SHP77 (cell line): ENCODE measurements around the gene P3H4.

ENCODE experiments used
- DNase-seq, 2 experiments: peaks; one replicate each; lab custom pipeline; 2025; lab: John Stamatoyannopoulos, UW

The P3H4 gene

GRCh38 chr17:41772218-41772585 lies 39.5 kb downstream of the P3H4 start:
- no peak for DNase-seq

- no peak for DNase-seq
Measured at GRCh38 chr17:41771389-41772206, 40.2 kb downstream of the P3H4 start.

- DNase-seq: no peak
Measured at GRCh38 chr17:41769985-41770384, 41.8 kb downstream of the P3H4 start.

DNA sequence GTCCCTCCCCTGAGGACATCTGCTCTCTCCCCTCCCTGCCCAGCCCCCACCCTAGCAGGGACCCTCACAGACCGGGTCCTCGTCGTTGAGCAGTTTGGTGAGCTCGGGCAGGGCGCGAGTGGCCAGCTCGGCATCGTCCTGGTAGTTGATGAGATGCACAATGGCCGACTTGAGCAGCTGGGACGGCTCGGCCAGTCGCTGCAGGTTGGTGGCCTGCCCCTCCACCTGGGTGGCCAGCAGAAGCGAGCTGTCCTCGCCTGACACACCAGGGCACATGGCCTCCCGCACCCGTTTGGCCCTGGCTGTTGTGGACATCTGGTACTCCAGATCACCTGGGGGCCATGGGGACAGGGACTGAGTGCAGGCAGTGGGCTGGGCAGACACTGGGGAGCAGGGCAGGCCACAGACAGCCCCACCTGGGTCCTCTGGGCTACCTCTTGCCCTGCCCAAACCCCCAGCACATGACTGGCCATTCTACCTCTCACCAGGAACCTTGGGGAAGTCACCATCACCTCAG lies 42.3 kb downstream of the P3H4 start:
- DNase-seq: no peak

DNA sequence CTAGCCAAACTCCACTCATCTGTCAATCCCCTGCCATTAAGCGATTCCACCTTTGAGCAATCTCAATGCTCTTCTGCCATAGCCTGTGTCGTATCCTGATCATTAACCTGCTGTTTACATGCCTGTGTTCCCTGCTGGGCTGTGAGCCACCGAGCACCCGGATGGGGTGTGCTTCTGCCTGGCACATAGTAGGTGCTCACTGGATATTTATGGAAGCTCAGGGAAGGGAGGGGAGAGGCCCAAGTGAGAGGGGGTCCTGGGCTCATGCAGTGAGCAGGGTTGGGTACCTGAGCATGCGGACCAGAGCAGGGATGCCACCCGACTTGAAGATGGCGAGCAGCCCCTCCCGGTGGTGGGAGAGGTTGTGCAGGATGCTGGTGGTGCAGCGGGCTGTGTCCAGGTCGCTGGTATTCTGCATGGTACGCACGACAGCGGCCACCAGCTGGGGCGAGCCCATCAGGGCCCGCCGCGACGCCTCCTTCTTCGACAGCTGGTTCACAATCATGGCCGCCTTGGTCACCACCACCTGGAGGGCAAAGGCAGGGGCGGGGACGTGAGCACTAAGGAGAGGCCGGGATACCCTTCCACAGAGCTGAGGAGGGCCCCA lies 43.0 kb downstream of the P3H4 start:
- DNase-seq: no peak

DNA sequence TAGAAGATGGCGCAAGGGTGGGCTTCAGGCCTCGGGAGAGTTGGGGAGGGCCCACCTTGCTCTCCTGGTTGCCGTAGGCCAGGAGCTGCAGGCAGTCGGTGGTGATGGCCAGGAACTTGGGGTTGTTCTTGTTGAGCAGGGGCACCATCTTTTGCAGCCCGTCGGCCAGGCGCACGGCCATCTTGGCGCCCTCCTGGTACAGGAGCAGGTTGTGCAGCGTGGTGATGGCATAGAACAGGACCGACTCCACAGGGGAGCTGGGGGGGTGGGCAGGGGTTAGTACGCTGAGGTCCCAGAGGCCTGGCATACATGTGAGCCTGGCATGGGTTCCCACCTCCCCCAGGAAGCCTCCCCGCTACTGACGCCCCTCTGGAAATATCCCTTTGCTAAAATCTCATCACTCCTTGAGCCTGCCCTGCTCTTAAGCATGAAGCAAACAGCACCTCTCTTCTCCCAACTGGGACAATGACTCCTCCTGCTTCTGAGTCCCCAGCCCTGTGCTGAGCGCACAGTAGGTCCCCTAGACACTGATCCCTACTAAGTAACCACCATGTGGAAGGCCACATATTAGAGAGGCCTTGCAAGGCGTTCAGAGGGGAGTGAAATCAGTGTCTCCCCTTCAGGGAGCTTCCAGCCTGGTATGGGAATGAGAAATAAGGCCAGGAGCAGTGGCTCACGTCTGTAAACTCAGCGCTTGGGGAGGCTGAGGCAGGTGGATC lies 44.3 kb downstream of the P3H4 start:
- DNase-seq: no peak

- no peak for DNase-seq
Measured at GRCh38 chr17:41766135-41766534, 45.6 kb downstream of the P3H4 start.

DNA sequence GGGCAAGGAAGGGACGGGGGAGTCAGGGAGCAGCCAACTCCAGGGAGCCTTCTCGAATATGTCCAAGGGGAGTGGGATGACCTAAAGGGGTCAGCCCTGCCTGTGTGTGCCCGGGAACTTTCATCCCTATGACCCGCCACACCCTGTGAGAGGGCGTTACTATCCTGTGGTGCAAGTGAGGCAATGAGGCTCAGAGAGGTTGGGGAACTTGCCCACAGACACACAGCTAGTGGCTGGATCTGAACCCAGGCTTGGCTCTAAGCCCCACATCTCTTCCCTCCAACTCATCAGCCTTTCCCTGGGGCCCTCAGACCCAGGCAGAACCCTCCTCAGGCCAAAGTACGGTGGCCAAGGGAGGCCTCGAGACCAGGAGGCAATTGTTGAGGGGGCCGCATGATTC lies 48.4 kb downstream of the P3H4 start:
- DNase-seq: no peak

DNA sequence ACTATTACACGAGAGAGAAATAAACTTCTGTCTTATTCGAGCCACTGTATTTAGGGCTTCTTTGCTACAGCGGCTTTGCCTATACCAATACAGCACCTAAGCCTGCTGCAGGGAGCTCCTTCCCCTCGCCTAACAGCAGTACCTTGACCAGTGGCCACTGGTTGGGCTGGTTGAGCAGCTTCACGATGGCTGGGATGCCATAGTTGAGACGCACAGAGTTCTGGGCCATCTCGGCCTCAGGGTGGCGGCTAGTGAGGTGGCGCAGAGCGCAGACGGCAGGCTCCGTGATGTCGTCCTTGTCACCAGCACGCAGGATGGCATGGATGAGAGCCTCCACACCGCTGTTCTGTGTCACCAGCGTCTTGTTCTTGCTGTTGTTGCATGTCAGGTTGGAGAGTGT lies 48.9 kb downstream of the P3H4 start:
- no peak for DNase-seq

DNA sequence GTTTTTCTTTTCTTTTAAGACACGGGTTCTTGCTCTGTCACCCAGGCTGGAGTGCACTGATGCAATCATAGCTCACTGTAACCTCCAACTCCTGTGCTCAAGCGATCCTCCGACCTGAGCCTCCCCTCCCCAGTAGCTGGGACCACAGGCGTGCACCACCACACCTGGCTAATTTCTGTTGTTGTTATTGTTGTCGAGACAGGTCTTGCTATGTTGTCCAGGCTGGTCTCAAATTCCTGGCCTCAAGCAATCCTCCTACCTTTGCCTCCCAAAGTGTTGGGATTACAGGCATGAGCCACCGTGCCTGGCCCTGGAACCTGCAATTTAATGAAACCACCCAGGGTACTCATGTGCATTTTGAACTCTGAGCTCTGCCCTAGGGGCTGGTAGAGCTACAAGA lies 49.4 kb downstream of the P3H4 start:
- DNase-seq: no peak

GRCh38 chr17:41760878-41761277 lies 50.9 kb downstream of the P3H4 start:
- no peak for DNase-seq

DNA sequence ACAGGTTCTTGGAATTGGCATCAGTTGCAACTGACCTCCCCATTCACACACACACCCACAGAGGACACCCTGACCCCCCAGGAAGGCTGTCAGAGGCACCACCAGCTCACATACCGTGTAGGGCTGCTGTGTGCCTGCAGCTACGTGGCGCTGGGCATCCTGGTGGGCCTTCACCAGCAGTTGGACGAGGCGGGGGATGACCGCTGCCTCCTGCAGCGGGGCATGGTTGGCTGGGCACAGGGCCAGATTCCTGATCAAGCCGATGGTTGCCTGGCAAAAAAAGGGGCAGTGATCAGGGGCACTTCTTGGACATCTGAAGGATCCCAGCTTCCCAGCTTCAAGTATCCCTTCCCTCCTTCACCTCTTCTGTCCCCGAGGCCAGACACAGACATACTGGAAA lies 53.1 kb downstream of the P3H4 start:
- no peak for DNase-seq

GRCh38 chr17:41754066-41754465 lies 57.7 kb downstream of the P3H4 start:
- no peak for DNase-seq
